Measurements from ENCODE around the gene ARHGEF16.
A peak's percentile ranks its signal among the peaks of the same experiment; 100 is the strongest.

The ARHGEF16 gene

DNA sequence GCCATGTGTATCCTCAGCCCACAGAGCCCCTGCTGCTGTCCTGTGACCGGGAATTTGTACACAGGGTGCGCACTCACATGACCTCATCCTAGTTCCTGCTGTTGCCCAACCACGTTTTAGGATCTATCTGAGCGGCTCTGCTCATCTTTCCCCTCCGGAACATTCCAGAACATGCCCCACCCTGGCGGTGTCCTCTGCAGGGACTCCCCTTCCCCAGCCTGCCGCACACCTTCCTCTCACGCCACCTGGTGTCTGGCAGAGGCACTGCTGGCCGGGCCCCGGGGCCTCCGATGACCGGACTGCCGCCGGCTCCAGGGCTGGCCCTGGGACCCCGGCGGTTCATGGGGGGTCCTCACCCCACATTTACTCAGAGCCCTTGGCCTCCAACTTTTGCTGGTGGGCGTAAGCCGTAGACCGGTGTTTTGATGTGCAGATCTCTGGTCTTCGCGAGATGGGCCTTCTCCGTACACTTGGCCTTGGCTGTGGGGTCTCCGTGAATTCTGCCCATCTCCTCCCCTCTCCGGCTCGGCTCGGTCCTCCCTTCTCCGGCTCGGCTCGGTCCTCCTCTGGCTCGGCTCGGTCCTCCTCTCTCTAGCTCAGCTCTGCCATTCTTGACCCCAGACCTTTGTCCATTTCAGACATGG is 29.5 kb downstream of the ARHGEF16 start:
- DNase-seq = peak; percentile 22

GRCh38 chr1:3485016-3485415 is 30.6 kb downstream of the ARHGEF16 start:
- no peak for DNase-seq

GRCh38 chr1:3488432-3488831 is 34.0 kb downstream of the ARHGEF16 start:
- no peak for DNase-seq

DNA sequence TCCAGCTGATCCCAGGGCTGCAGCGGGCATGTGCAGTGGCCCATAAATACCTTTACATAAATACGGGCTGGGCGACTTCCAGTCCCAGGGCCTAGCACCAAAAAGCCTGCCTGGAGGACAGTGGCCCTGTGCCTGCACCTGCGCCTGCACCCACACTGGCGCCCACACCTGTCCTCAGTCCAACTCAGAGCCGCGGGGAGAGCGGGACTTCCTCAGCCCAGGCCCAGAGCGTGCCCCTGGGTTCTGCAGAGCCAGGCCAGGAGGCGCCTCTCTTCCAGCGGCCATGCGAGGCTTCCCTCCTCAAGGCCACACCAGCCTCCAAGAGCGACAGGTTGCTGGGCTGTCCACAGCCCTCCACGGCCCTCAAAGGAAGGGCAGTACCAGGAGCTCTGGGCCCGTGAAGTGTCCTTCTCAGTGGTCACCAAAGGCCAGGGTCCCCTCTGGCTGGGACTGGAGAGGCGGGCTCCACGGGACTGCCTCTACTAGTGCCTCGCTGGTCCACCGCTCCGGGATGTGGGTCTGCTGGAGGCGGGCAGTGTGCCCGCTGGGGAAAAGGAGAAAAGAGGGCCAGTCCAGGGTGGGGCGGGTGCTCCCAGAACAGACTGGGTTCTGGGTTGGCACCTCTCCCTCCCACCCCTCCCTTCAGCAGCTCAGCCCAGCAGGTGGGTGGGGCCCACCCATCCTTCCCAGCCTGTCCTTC is 35.7 kb downstream of the ARHGEF16 start:
- no peak for DNase-seq

GRCh38 chr1:3491291-3492246 is 37.1 kb downstream of the ARHGEF16 start:
- DNase-seq = peak; percentile 49

GRCh38 chr1:3492545-3493246 is 38.2 kb downstream of the ARHGEF16 start:
- no peak for DNase-seq

- DNase-seq = no peak
These were observed 40.1 kb downstream of the ARHGEF16 start for GRCh38 chr1:3494321-3495308.

- DNase-seq = no peak
These were observed 41.6 kb downstream of the ARHGEF16 start for GRCh38 chr1:3495776-3496745.

GRCh38 chr1:3496916-3497315 is 42.5 kb downstream of the ARHGEF16 start:
- no peak for DNase-seq

GRCh38 chr1:3497521-3497920 is 43.1 kb downstream of the ARHGEF16 start:
- no peak for DNase-seq

- DNase-seq = no peak
These were observed 43.9 kb downstream of the ARHGEF16 start for GRCh38 chr1:3498246-3498930.

GRCh38 chr1:3498986-3499385 is 44.5 kb downstream of the ARHGEF16 start:
- no peak for DNase-seq

- DNase-seq = no peak
These were observed 45.1 kb downstream of the ARHGEF16 start for GRCh38 chr1:3499611-3500010.

DNA sequence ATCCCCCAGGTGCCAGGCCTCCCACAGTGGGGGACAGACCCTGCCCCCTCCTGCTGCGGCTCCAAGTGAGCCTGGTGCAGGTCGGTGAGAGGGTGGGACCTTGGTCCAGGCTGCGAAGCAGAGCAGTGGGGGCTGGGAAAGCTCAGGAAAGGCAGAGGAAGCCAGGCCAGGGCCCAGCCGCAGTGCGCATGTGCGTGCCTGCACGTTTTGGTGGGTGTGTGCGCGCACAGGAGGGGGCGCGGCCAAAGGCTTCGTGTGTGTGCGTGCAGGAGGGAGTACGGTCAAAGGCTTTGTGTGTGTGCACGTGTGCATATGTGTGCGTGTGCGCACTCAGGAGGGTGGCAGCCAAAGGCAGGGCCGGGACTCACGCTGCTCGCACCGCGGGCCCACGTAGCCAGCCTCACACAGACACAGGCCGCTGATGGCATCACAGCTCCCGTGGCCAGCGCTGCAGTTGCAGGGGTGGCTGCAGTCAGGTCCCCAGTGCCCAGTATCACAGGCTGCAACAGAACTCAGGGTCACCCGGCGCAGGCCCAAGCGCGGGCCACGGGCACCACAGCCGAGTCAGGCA is 45.9 kb downstream of the ARHGEF16 start:
- peak; percentile 31 for DNase-seq

DNA sequence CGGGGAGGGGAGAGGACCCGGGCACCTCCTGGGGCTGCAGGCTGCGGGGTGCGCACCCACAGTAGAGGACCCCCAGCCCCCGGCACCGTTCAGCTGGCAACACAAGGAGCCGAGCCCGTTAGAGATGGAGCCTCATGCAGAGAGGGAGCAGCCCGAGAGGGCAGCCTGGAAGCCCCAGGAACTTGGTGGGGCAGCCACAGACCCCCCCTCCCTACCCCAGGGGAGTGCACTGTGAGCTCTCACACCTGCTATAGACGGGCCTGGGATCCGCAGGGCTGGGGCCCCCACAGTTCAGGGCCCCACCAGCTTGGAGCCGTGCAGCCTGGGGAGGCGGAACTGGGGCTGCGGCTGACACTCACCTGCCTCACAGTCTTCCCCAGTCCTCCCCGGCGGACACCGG is 47.0 kb downstream of the ARHGEF16 start:
- no peak for DNase-seq

DNA sequence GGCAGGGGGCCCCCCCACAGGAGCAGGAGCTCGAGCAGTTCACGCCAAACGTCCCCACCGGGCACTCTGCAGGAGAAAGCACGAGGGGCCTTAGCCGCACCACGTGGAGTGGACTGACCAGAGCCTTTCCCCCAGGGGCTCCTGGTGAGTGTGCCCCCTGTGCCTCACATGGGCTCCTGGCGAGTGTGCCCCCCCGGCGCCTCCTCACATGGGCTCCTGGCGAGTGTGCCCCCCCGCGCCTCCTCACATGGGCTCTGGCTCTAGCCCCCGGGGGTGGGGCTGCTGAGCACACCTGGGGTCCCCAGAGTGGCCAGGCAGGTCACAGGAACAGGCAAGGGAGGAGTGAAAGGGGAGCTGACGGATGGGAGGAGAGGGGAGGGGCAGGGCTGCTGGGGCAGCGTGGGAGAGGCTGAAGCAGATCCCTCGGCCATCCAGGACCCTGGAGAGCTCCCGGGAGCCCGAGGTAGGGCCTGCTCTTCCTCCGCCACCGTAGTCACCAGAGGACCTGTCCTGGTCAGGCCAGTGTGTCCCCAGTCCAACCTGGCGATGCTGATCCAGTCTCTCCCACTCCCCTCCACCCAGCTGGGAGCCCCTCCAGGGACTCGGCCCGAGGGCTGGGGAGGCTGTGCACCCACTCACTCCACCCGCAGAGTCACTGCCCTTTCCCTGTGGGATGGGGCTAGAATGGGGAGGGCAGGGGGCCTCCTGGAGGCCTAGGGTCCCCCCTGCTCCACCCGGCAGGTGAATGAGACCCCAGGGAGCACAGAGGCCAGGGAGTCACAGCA is 47.6 kb downstream of the ARHGEF16 start:
- DNase-seq = no peak

GRCh38 chr1:3502641-3503524 is 48.4 kb downstream of the ARHGEF16 start:
- no peak for DNase-seq

DNA sequence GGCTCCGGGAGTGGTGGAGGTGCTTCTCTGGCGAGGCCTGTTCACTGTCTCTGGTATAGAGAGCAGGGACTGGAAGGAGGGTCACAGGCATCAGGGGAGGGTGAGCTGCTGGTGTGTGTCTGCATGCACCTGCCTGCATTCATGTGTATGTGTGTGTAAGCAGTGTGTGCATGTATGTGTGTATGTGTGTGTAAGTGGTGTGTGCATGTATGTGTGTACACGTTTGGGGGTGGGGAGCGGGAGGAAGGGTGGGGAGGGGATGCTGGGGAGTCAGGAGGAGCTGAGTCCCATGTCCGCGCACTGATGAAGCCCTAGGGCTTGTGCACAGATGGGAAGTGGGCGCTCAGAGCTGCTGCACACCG is 49.0 kb downstream of the ARHGEF16 start:
- DNase-seq = no peak
